ENCODE measurements around the gene STAP1.
A peak's percentile ranks its signal among the peaks of the same experiment; 100 is the strongest.

Gene STAP1

DNA sequence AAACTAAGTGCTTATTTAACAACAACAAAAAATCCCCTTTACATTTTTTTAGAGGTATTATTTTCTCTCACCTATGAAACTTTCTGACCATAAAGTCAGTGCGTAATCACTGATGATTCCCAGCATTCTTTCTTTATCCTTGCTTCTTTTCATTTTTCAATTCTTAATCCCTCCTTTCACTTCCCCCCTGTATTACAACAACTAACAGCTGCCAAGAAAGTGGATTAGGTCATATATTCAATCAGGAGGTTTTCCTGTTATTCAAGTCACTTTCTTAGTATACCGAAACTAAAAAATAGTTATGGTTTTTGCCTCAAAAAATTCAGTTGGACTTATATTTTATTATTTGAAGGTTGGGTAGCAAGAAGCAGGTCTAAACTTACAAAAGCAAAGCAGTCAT is 2.1 kb upstream of the STAP1 start:
- no peak for DNase-seq

DNA sequence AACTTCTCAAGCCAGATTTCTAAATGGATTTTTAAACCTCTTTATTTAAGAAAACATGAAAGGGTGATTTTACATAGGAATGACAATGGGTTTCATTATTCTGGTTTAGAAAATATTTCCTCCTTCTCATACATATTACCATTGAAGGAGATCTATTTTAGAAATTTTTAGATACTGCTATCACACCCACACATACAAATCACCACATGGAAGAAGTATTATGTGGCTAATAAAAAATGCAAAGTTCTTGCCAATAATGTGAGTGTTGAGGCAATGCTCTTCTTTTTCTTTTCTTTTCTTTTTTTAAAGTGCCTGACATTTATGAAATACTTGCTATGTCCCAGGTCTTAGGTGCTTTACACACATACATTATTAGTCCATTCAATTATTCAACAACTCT is 6.8 kb downstream of the STAP1 start:
- no peak for DNase-seq

DNA sequence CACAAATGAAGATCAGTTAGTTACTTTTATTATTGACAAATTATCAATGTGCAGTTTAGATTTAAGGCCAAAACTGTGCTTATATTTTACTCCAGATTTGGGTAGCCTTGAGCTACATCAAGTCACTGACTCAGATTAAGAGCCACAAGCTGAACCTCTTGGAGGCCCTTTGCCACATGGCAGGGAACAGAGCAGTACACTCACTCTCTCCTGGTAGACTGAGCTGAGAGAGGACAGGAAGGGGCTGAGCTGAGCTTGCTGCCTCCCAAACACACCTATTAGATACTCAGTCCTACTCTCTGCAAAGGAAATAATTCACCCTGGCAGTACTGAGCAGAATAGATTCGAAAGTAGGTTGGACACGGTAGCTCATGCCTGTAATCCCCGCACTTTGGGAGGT is 7.8 kb downstream of the STAP1 start:
- no peak for DNase-seq

DNA sequence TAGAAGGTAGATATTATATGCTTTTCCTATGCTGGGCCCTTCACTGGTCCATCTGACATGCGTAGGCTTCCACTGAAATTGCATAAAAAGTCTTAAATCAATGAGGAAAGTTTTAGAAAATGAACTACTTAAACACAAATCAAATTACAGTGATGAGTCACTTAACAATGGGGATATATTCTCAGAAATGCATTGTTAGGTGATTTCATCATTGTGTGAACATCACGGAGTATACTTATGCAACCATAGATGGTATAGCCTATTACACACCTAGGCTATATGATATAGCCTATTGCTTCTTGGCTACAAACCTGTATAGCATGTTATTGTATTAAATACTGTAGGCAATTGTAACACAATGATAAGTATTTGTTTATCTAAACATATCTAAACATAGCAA is 10.3 kb downstream of the STAP1 start:
- peak; percentile 2 for DNase-seq

DNA sequence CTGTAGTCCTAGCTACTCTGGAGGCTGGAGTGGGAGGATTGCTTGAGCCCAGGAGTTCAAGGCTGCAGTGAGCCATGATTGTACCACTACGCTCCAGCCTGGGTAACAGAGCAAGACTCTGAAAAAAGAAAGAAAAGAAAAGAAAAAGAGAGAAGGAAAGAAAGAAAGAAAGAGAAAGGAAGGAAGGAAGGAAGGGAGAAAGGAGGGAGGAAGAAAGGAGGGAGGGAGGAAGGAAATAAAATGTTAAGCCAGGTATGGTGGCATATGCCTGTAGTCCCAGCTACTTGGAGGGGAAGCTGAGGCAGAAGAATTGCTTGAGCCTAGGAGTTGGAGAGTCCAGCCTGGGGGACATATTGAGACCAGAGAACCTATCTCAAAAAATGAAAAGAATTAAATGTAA is 12.0 kb downstream of the STAP1 start:
- DNase-seq: no peak

DNA sequence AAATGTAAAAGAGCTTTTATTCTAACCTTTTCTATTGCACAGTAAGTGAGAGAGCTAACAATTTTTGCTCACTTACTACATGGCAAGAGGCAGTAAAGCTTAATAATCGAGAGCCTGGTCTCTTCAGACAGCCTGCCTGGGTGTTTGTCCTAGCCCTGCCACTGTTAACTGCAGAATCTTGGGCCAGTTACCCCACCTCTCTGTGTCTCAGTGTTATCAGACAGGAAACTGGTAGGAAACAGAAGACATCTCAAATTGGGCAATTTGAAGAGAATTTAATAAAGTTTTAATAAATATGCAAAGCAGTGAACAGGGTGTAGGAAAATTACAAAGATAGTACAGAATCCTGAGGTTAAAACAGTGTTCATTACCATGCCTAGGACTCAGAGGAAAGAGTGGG is 13.4 kb downstream of the STAP1 start:
- no peak for DNase-seq

DNA sequence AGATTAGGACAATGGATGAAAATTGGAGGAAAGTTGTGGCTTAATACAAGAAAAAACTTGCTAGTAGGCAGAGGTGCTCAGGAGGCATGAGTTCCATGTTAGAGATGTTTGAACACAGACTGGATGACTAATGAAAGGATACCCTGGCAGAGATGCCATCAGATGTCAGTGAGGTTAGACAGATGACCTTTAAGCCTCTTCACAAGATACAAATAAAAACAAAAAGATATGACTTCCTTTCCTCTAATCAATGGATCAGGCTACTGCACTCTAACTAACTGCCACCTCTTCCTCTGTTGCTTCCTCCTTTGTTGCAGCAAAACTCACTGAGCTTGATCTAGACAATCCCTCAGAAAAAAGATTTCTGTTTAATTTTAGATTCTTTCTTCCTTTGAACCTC is 14.7 kb downstream of the STAP1 start:
- DNase-seq: no peak

DNA sequence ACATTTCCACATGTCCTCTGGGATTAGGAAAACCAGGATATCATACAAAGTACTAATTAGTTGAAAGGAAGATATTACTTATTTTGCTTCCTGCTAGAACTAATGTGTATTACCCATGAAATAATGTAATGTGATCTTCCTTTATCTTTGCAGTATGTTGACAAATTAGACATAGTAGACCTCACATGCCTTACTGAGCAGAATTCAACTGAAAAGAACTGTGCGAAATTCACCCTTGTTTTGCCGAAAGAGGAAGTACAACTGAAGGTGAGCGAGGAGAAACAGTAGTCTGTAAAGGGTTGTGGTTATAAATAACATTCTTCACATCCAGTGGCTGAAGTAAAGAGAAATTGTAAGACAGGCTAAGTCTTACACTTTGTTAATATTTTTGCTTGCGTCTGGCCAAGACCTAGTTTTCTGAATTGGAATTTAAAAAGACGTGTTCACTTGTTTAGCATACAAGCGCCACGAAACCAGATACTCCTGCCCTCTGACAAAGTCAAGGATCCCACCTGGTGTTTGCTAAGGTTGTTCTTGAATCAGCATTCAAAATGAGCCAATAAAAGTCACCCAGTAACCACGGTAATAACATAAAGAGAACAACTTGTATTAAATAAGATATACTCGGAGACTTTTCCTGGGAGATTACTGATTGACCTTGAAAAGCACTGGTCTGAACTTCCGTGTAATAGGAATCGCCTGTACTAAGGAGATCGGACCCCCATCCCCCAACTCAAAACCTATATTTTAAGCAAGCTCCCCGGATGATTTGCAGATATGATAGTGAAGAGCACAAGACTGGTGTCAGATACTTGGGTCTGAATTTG is 16.9 kb downstream of the STAP1 start:
- DNase-seq: no peak

DNA sequence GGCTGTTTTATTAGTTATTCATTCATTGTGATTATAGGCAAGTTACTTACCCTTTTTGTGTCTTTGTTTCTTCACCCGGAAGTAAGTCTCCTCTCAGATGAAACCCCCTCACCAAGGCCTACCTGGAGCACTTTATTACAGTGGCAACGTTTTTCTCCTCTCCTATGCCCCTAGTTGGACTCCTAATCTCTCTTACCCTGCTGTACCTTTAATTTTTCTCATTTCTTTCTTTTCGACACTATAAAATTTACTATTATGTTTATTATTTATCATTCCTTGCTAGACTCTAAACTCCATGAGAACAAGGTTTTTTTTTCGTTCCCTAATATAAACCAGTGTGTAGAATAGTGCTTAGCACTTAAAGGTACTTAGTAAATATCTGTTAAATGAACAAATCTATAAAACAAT is 17.5 kb downstream of the STAP1 start:
- DNase-seq: no peak

DNA sequence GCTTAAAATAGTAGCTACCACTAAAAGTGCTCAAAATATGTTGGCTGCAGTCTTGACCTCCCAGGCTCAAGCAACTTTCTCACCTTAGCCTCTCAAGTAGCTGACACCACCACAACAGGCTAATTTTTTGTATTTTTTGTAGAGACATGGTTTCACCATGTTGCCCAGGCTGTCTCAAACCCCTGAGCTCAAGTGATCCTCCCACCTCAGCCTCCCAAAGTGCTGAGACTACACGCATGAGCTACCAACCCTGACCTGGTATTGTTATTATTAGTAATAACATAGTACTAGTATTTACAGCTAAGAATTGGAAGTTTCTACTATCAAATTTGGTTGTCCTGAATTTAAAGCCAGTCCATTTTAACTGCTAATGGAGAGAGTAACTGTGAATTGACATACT is 18.0 kb downstream of the STAP1 start:
- DNase-seq: no peak

DNA sequence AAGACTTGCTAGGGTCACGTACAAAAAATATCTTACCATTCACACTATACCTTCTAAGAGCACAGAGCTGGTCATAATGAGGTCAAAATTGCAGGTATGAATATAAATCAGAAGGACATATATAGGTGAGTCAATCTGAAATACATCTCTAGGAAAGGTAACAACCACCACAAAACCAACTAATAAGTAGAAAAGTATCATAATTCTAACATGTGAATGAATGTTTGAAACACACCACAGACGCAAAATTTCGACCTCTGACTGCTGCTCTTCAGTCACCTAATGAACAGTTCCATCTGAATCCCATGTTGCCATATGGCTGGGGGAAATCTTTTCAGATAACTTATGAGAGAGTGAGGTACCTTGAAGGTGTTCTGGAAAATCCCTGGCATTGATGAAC is 22.1 kb downstream of the STAP1 start:
- DNase-seq: no peak

DNA sequence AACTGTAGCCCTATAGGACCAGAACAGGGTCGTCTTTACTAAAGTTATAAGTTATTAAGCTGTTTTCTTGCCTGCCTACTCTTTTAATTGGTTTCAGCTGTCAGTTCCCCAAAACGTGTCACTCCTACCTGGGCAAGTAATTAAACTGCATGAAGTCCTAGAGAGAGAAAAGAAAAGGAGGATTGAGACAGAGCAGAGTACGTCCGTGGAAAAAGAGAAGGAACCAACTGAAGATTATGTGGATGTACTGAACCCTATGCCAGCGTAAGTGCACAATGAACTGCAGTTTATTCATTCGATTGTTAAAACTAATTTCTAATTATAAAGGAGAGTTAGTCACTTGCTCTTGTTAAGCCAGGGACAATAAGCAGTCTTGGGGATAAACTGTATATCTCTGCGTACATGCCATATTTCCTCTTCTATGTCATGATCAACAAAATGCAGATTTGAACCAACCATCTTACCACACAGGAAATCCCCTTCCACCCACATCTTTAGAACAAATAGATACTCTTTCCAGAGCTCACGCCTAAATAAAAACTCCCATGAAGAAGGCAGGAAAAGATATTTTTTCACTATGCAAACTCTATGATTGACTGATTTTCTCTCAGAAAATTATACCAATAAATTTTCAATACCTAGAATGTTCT is 22.8 kb downstream of the STAP1 start:
- no peak for DNase-seq

DNA sequence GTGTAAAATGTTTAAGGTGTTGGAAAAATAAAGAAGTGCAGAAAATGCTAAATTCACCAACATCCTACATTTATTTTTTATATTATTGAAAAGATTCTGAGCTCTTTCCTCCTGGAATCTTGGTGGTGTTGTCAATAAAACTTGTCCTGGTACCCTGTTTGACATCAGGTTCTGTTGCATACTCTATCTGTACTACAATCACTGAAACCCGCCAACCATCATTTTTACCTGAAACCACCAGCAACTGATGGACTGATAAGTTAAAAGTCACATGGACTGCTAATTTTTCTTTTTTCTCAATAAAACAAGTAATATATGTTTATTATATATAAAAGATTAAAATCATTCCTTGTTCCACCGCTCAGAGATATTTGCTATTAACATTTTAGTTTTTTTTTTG is 23.4 kb downstream of the STAP1 start:
- DNase-seq: no peak

DNA sequence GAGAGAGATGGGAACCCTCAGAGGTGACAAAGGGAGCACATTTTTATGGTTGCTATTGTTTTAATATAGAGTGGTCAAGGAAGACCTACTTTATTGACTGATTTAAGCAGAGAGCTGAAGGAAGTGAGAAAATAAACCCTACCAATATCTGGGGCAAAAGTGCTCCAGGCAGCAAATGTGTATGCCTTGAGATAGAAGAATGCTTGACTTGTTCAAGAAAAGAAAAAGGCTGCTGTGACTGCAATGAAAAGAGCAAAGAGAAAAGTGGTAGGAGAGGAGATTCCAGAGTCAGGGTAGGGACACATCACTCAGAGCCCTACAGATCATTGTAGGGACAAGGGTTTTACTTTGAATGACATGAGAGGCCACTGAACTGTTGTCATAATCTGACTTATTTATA is 26.0 kb downstream of the STAP1 start:
- DNase-seq: no peak

DNA sequence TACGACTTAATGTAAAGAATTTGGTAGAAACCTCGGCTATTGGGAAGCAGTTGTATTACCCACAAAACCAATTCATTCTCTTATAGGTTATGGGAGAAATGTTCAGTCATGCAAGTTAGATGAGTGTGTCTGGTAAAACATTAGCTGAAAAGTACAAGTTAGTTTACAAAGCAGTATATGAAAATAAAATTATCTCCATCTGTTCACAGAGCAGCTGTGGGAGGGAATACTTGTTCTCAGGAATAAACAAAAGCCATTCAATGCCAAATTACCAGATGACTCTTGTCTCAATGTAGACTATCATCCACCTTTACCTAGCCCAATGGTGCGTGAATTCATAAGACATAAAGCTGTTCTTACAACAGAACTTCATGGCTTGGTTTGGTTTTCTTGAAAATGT is 28.6 kb downstream of the STAP1 start:
- DNase-seq: no peak

DNA sequence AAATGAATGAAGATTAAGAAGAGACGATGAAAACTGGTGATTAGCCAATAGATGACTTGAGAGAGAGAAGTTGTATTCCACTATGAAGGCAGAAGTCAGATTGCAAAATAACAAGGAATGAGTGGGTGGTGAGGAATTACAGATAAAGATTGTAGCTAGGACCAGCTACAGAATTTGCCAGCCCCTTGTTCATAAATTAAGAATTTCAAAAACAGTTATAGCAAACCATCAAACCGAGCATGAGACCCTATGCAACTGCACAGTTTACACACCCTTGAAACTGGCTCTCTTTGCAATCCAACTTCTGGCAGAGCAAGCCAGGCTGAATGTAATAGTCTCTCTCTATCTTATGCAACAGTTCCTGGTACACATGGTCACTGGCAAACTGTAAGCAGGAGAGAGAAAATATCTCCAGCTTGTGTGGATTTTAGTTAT is 35.2 kb downstream of the STAP1 start:
- DNase-seq: no peak

DNA sequence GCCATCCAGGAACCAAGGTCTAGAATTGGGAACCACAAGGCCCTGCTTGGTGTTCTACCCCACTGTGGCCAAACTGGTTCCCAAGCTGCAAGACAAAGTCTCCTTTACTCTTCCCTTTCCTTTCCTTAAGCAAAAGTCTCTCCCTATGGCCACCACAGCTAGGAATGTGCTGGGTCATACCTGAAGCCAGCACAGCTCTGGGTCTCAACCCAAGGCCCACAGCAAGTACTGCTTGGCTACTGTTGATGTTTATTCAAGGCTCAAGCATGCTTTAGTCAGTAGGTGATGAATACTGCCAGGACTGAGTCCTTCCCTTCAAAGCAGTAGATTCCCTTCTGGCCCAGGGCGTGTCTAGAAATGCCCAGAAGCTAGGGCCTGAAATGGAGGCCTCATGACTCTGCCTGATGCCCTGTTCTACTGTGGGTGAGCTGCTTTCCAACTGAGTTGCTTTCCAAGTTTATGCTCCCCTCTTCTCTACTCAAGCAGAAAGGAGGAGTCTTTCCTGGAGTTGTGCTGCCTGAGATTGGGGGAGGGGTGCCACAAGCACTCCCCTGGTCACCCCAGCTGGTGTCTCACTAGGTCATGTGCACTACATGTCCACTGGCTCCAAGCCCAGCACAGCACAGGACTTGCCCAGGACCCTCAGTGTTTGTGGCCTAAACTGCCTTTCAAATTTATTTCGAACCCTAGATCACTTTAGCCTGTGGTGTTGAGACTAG is 44.9 kb downstream of the STAP1 start:
- DNase-seq: no peak

DNA sequence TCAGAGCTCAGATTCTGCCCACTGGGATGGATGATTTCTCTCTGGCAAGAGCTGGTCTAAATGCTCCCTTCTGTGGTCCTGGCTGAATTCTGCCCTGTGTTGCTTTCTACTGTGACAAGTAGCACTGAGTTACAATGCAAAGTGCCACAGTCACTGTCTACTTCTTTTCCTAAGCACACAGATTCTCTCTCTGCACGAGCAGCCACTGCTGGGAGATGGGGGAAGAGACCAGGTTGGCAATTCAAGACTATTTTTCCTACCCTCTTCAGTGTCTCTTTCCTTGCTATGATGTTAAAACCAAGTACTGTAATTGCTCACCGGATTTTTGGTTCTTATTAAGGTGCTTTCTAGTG is 45.5 kb downstream of the STAP1 start:
- DNase-seq: no peak

DNA sequence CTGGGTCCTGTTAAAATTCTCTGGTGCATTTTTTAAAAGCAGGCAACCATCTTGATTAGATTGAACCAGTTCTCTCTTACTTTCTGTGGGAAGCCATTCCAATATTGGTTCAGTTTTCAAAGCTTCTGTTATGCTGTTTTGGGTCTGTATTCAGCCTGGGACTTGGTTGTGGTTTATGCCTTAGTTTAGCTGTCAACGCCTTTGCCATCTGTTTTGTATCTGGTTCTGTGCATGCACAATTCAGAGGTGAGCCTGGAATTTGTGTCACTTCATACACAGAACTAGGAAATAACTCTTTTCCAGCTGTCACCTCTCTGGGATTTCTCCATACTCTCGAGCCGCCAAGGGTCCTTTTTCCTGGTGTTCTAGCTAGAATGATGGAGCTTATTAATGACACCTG is 46.2 kb downstream of the STAP1 start:
- DNase-seq: no peak

DNA sequence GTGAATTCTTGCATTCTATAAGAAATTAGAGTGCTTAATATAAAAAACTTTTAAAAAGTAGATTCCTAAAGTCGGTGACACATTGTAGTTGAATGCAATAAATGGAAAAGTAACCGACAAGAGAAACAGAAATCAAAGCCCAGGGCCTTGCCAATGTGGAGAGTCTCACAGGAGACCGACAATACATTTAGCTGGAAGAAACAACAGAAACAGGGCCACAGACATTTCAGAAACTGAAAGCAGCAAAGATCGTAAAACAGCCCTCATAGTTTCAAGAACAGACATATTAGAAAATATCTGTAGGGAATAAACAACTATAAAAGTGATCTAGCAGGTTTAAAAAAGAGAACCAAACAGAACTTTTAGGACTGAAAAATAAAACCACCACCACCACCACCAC is 49.5 kb downstream of the STAP1 start:
- no peak for DNase-seq

DNA sequence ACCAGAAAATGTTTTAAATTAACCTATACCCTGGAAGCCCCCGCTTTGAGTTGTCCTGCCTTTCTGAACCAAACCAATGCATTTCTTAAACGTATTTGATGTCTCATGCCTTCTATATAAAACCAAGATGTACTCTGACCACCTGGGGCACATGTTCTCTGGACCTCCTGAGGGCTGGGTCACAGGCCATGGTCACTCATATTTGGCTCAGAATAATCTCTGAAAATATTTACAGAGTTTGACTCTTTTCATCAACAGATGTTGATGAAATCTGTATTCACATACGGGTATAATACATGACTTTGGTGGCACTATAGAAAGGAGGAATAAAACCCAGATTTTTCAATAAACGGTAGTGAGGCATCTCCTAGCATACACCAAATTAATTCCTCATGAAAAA is 55.7 kb downstream of the STAP1 start:
- DNase-seq: no peak

DNA sequence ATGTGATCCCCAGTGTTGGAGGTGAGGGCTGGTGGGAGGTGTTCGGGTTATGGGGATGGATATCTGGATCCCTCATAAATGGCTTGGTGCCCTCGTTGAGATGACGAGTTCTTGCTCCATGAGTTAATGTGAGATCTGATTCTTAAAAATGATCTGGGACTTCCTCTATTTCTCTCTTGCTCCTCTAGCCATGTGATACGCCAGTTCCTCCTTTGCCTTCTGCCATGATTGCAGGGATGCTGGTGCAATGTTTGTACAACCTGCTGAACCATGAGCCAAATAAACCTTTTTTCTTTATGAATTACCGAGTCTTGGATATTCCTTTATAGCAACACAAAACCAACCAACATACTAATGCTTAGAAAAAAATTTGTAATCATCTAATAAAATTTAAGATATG is 56.6 kb downstream of the STAP1 start:
- DNase-seq: no peak

DNA sequence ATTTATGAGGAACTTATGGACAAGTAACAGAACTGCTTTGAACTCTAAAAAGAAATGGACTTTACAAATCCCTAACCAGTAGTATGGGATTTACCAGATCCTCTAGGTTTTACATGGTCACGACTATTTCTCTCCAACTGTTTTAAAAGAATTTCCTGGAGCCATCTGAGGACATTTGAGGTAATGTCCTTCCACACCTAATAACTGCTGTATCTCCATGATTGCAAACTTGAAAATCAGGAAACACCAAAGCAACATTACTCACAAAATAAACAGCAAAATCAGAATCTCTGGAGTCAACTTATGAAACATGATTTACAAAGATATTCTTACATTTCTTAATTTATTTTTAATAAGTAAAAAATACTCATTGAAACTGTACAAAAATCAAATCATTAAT is 58.0 kb downstream of the STAP1 start:
- DNase-seq: no peak

DNA sequence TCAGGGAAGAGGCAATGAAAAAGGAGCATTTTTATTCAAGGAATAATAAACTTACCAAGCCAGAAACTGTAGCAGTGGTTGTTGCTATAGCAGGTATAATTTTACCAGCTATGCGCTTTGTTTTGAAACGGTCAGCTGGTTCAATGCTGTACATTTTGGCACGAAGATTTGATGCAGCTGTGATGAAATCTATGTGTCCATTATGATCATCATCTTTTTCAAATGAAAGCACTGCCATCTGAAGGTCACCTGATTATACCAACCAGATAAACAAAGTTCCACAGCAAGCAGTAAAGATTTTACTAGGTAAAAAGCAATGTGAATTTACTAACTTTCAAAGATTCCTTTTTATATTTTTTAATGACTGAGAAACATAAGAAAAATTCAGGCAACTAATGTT is 66.4 kb downstream of the STAP1 start:
- DNase-seq: no peak

Measured in EL (cell line).